ENCODE results near the gene GGCT. TPM values are rescaled to one million over a fixed set of nuclear protein-coding genes. Genes with fewer than 3 reads are reported as not detected.
A peak's percentile ranks its signal among the peaks of the same experiment; 100 is the strongest.
"Not testable (repeated sequence)": the region's sequence is repeated elsewhere in the genome, so short reads cannot be mapped to it uniquely, and the experiment has no call there.

GGCT gene
- total RNA-seq, 2 donors from 2014 or later: 14.7 to 54.0 TPM

DNA sequence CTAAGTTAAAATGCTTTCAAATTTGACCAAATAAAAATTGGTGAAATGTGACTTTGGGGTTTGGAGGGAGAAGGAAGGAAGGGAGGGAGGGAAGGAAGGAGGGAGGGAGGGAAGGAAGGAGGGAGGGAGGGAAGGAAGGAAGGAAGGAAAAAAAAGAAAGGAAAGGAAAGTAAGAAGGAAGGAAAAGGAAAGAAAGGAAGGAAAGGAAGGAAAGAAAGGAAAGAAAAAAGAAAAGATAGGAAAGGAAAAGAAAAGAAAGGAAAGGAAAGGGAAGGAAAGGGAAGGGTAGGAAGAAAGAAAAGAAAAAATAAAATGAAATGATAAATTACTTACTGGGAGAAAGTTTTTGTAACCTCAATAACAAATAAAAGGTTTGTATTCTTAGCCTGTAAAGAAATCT, 24.1 kb upstream of the GGCT start:
- DNase-seq (ENCODE audit: low spot score): no peak
- H3K4me3 ChIP-seq: no peak overlapping the region
- no peaks in the 10 kb centered on the region for H3K9me3 ChIP-seq
- peaks cover 4% of the 10 kb centered on the region for H3K4me1 ChIP-seq (replicated peaks)
- no peaks in the 10 kb centered on the region for H3K27me3 ChIP-seq (replicated peaks; ENCODE audit: insufficient read depth)
- intact Hi-C loops (cut with DNase I): no loop called here
- H3K36me3 ChIP-seq: no peaks in the 10 kb centered on the region
- no peak for TF ChIP-seq POLR2A (IDR thresholded peaks at IDR 0.05)
- no peak for TF ChIP-seq POLR2AphosphoS5 (IDR thresholded peaks at IDR 0.05)
- TF ChIP-seq, protein P1, sequence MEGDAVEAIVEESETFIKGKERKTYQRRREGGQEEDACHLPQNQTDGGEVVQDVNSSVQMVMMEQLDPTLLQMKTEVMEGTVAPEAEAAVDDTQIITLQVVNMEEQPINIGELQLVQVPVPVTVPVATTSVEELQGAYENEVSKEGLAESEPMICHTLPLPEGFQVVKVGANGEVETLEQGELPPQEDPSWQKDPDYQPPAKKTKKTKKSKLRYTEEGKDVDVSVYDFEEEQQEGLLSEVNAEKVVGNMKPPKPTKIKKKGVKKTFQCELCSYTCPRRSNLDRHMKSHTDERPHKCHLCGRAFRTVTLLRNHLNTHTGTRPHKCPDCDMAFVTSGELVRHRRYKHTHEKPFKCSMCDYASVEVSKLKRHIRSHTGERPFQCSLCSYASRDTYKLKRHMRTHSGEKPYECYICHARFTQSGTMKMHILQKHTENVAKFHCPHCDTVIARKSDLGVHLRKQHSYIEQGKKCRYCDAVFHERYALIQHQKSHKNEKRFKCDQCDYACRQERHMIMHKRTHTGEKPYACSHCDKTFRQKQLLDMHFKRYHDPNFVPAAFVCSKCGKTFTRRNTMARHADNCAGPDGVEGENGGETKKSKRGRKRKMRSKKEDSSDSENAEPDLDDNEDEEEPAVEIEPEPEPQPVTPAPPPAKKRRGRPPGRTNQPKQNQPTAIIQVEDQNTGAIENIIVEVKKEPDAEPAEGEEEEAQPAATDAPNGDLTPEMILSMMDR (IDR thresholded peaks at IDR 0.05): no peak
- no peak overlapping the region for H3K27ac ChIP-seq

DNA sequence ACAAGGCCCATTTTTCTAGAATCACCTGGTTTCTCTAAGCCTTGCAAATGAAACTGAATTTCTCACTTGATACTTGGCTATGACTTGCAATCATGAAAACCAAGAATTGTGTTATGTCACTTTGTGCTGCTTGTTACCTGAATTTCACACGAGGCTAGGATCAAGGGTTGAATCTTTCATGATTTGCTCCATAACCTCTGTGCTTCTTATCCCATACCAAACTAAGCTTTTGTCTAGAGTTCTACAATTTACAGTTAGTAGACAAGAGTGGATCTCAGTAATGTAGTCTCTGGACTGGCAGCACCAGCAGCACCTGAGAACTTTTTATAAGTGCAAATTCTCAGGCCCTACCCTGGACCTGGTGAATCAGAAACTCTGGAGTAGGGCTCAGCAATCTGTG, 22.7 kb upstream of the GGCT start:
- H3K4me3 ChIP-seq; H3K4me1 ChIP-seq (replicated peaks); H3K27me3 ChIP-seq (replicated peaks; ENCODE audit: insufficient read depth); DNase-seq (ENCODE audit: low spot score); H3K27ac ChIP-seq; intact Hi-C loops (cut with DNase I); H3K9me3 ChIP-seq; H3K36me3 ChIP-seq: not testable (repeated sequence)
- 86% methylated on average over 1 of the region's 1 CpG for WGBS

GRCh38 chr7:30526163-30526562, 21.5 kb upstream of the GGCT start:
- TF ChIP-seq, protein P1 (IDR thresholded peaks at IDR 0.05): no peak
- TF ChIP-seq POLR2AphosphoS5 (IDR thresholded peaks at IDR 0.05): no peak
- TF ChIP-seq POLR2A (IDR thresholded peaks at IDR 0.05): no peak
- Histone ChIP-seq H3K36me3 (no peaks in the 10 kb centered on the region), H3K4me1 (replicated peaks) (peaks cover 4% of the 10 kb centered on the region), H3K27me3 (replicated peaks; ENCODE audit: insufficient read depth) (no peaks in the 10 kb centered on the region), H3K27ac (no peak overlapping the region), H3K9me3 (no peaks in the 10 kb centered on the region), H3K4me3 (no peak overlapping the region)
- 89% methylated on average over 4 of the region's 4 CpGs for WGBS
- no peak for DNase-seq (ENCODE audit: low spot score)
- intact Hi-C loops (cut with DNase I): no loop called here

DNA sequence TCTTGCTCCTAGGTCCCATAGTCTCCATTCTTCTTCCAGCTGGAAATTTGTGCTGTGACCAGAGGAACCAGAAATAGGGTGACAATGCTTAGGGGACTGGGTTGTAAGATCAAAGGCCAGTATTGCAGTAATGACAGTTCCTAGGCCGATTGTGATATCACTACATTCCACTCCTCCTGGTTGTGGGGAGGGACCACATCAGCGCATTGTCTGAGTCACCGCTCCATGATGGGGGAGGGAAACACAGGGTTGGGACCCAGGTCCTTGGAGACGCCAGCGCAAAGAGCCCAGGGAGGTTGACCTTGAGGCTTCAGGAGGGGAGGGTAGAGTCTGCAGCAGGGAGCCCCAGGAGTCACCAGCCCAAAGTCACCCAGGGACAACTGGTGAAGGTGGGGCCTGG, 20.8 kb upstream of the GGCT start:
- 93% methylated on average over 5 of the region's 5 CpGs for WGBS

DNA sequence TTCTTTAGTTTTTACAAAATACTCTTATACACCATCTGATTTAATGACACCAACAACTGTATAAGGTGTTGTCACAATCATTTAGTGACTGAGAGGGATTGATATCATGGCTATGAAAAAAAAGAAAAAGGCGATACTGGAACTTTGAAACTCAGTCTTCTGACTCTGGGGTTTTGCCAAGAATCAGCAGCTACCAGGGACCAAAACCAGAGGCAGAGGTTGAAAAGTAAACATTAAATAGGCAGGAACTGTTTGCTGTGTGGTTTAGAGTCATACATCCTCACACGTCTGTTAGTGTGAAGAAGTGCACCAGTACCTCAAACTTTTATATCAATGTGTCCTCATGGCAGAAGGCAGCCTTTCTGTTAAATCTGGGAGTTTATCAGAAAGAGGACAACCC, 19.9 kb upstream of the GGCT start:
- no peaks in the 10 kb centered on the region for H3K9me3 ChIP-seq
- H3K27me3 ChIP-seq (replicated peaks; ENCODE audit: insufficient read depth): no peaks in the 10 kb centered on the region
- peaks cover 10% of the 10 kb centered on the region for H3K4me1 ChIP-seq (replicated peaks)
- H3K4me3 ChIP-seq: no peak overlapping the region
- WGBS: 36% methylated on average over 2 of the region's 2 CpGs
- TF ChIP-seq POLR2A (IDR thresholded peaks at IDR 0.05): no peak
- TF ChIP-seq, protein P1 (IDR thresholded peaks at IDR 0.05): no peak
- peak; percentile 37 for DNase-seq (ENCODE audit: low spot score)
- intact Hi-C loops (cut with DNase I): no loop called here
- no peaks in the 10 kb centered on the region for H3K36me3 ChIP-seq
- H3K27ac ChIP-seq: peak overlapping the region; percentile 66 to 68

More for the DNA sequence above, 20.8 kb upstream of the GGCT start:
- Histone ChIP-seq H3K4me3 (no peak overlapping the region), H3K36me3 (no peaks in the 10 kb centered on the region), H3K4me1 (replicated peaks) (peaks cover 5% of the 10 kb centered on the region), H3K27ac (no peak overlapping the region), H3K27me3 (replicated peaks; ENCODE audit: insufficient read depth) (no peaks in the 10 kb centered on the region), H3K9me3 (no peaks in the 10 kb centered on the region)
- no peak for TF ChIP-seq POLR2AphosphoS5 (IDR thresholded peaks at IDR 0.05)
- TF ChIP-seq POLR2A (IDR thresholded peaks at IDR 0.05): no peak
- TF ChIP-seq, protein P1 (IDR thresholded peaks at IDR 0.05): no peak
- intact Hi-C loops (cut with DNase I): no loop called here
- DNase-seq (ENCODE audit: low spot score): no peak
